SH-SY5Y (cell line): ENCODE measurements around the gene LMNTD1.

Experiments used
- GATA2 ChIP-seq: IDR thresholded peaks from 2 replicates; pipeline ENCODE4 v1.6.1; 2011; ENCODE audit warnings: mild to moderate bottlenecking, low read depth, low read length
- GATA3 ChIP-seq: IDR thresholded peaks from 2 replicates; pipeline ENCODE4 v1.6.1; 2011; ENCODE audit warnings: low read depth, mild to moderate bottlenecking, low read length, moderate library complexity

The LMNTD1 gene

GRCh38 chr12:25573346-25573745, 20.3 kb upstream of the LMNTD1 start:
- TF ChIP-seq GATA3, result no peak
- no peak for TF ChIP-seq GATA2

- TF ChIP-seq GATA3, result no peak
- TF ChIP-seq GATA2, result no peak
These were observed 17.3 kb upstream of the LMNTD1 start for GRCh38 chr12:25570418-25570817.

- TF ChIP-seq GATA3, result no peak
- no peak for TF ChIP-seq GATA2
These were observed 13.3 kb upstream of the LMNTD1 start for GRCh38 chr12:25566202-25566949.

GRCh38 chr12:25558586-25558985, 5.5 kb upstream of the LMNTD1 start:
- TF ChIP-seq GATA2 (no peak), GATA3 (no peak)

GRCh38 chr12:25557830-25558436, 4.8 kb upstream of the LMNTD1 start:
- TF ChIP-seq GATA3, result no peak
- no peak for TF ChIP-seq GATA2

- TF ChIP-seq GATA2 (no peak), GATA3 (no peak)
These were observed 3.1 kb upstream of the LMNTD1 start for GRCh38 chr12:25556153-25556552.

GRCh38 chr12:25552681-25553080, 402 bp downstream of the LMNTD1 start:
- TF ChIP-seq GATA2 (no peak), GATA3 (no peak)

GRCh38 chr12:25550186-25550585, 2.9 kb downstream of the LMNTD1 start:
- TF ChIP-seq GATA3, result no peak

- TF ChIP-seq GATA2, result no peak
- no peak for TF ChIP-seq GATA3
These were observed 4.0 kb downstream of the LMNTD1 start for GRCh38 chr12:25549120-25549519.

GRCh38 chr12:25546318-25546717, 6.8 kb downstream of the LMNTD1 start:
- no peak for TF ChIP-seq GATA3
- no peak for TF ChIP-seq GATA2

- no peak for TF ChIP-seq GATA2
These were observed 19.9 kb downstream of the LMNTD1 start for GRCh38 chr12:25533150-25533549.

- no peak for TF ChIP-seq GATA2
These were observed 21.5 kb downstream of the LMNTD1 start for GRCh38 chr12:25531502-25532052.

GRCh38 chr12:25529738-25530137, 23.3 kb downstream of the LMNTD1 start:
- TF ChIP-seq GATA3 (no peak), GATA2 (no peak)

GRCh38 chr12:25526778-25527177, 26.3 kb downstream of the LMNTD1 start:
- no peak for TF ChIP-seq GATA3
- no peak for TF ChIP-seq GATA2

- TF ChIP-seq GATA3 (no peak), GATA2 (no peak)
These were observed 28.7 kb downstream of the LMNTD1 start for GRCh38 chr12:25524366-25524765.

GRCh38 chr12:25521625-25522256, 31.3 kb downstream of the LMNTD1 start:
- TF ChIP-seq GATA2 (no peak), GATA3 (no peak)
